NCI-H226 (cell line): ENCODE measurements around the gene PRKCB.

ENCODE experiments used
- DNase-seq: peaks from one replicate; pipeline ENCODE4 v3.0.0-alpha.2; 2015

The PRKCB gene

DNA sequence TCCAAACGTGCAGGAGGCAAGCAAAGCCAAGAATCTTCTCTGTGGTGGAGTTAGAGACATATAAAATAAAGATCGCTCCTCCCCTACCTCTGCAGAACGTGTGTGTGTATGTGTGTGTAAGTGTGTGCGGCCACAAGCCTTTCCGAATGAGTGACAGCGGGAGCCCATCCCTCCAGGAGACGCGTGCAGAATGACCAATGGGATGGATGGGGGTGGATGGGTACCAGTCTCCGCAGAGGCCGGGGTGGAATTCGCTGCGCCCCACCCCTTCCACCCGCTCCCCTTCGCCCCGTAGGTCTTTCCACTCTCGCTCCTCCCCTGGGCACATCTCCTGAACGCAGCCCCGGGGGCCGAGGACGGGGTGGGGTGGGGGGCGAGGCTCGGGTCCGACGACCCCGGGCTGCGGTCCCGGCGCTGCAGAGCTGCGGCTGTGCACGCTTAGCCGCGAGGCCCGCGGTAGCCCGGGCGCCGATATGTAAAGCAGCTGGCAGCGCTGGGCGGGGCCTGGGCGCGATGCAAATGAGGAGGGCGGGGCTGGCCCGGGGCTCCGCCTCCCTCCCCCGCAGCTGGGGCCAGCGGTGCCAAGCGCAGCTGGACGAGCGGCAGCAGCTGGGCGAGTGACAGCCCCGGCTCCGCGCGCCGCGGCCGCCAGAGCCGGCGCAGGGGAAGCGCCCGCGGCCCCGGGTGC lies at the start of gene PRKCB:
PRKCB (plus strand) TSS at position 594 of the 688 bp plus-strand sequence.
- DNase-seq = no peak

DNA sequence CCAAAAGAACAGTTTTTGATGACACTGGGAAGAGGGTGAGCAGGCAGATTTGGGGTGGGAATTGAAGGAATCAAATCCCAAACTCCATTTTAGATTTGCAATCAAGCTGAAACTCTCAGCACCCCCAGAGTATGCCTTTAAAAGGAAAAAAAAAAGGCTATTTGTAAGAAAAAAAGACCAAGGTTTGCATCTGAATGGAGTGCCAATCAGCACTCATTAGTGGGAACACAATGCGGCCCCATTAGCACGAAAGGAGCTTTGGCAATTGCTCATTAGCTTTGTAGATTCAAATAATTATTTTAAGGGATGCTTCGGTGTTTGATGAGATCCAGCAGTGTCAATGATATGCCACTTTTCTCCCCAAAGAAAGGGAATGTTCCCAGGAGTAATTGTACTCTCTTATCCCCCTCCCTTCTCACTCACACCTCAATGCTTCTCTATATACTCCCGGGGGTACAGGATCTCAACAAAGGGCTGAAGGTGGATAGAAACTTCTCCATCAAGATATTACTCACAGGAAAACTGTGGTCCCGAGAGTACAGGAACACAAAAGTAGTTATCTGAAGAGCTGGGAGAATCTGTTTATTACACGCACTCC lies 48.7 kb upstream of the PRKCB start:
- no peak for DNase-seq

DNA sequence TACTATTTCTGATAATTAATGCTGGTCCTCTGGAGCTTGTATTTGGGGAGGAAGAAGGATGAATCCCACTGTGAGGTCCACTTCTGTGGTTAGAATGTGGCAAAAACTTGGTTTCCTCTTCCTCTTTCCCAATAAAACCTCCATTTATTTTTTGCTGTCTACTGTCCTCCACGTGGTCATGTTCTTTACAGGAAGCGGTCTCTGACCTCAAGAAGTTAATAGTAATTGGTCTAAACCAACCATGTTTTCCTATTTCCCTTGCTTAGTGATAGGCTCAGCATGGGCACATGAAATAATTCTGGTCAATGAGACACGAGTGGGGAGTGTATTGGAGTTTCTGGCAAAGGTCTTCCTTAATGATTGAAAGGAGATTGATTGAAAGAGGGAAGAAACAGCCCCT lies 47.1 kb upstream of the PRKCB start:
- no peak for DNase-seq

DNA sequence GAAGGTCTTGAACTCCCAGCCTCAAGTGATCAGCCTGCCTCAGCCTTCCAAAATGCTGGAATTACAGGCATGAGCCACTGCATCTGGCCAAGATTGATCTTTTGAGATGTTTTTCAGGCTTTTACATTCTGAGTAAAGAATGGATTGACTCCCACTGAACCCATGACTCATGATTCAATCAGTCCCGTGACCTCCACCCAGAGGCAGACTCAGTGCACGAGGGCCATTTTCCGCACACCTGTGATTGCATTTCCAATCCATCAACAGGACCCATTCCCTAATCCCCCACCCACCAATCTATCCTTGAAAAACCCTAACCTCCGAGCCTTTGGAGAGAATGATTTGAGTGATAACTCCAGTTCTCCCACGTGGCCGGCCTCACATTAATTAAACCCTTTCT lies 40.4 kb upstream of the PRKCB start:
- DNase-seq = no peak

DNA sequence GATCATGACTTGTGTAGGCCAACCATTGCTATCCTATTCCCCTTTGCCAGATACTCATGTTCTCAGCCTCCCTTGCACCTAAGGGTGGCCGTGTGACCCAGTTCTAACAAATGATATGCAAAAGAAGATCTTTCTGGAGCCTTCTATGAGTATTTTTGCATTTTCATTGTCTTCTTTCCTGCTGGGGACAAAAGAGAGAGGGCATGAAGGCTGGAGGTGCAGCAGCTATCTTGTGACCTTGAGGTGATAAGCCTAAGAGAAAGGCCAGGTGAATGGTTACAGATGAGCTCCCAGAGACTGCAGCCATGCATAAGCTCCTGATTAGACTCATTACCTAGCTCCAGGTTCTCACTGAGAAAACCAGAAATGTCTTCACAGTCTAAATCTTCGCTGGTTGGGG lies 38.8 kb upstream of the PRKCB start:
- DNase-seq = no peak

DNA sequence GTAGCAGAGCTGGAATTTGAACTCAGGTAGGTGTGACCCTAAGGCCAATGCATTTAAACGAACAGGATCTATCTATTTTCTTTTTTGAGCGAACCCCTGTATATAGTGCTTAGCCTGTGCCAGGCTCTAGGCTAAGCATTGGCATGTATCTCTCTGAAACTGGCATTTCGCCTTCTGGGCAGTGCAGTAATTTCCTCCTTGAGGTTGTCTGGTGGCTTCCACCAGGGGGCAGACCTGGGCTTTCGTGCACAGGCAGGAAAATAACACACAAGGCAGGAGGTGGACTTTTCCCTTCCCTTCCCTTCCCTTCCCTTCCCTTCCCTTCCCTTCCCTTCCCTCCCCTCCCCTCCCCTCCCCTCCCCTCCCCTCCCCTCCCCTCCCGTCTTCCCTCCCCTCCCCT lies 34.4 kb upstream of the PRKCB start:
- peak; percentile 47 for DNase-seq

DNA sequence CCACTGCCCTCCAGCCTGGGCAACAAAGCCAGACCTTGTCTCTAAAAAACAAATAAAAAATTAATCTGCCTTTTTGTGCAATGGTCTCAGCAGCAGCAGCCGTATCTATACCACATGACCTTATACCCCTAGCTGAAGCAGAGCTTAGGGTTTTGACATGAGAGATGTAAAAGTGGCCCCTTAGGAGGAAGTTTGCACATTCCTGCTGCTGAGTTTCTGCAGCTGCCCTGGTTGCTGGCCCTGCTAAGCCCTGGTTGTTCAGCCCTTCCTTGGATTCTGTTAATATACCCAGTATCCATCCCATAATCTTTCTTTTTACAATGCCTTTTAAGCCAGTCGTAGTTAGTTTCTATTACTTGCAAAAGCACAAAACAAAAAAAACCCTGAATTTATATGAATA lies 33.0 kb upstream of the PRKCB start:
- DNase-seq = no peak

DNA sequence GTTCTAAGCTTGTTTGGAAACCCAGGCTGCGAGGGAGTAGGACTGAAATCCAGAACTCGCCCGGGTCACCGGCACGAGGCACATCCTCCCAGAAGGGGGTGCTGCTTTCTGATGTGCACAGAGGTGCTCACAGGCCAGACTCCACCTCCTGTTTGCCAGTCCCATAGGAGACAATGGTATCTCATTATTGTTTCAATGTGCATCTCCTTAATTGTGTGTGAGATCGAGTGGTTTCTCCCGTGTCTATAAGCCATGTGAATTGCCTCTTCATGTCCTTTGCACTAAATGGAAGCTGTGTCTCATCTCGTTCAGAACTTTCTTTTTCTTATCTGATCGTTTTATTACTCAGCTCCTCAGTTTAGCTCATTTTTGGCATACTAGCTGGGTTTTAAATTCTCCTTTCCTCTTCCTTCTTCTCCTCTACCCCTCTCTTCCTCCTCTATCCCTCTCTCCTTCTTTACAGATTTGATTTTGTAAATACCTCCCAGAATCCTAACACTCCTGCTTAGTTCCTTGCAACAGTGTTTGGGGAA lies 32.1 kb upstream of the PRKCB start:
- DNase-seq = peak; percentile 15

DNA sequence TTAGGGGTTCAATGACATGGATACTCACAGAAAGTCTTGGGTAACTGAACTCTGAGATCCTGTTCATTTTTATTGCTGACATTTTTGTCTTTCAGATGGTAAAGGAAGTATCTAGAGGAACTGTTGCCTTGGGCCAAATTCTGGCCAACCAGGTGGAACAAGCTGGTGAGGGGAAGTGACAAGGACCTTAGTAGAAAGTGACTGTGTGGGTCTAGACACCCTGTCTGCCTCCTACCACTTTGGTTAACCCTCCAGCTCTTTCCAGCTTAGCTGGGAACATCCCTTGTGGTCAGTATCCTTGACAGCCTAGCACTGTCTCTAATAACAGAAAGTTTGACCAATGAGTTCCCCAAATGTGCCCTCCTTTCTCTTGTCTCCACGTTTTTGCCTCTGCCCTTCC lies 28.8 kb upstream of the PRKCB start:
- DNase-seq = no peak

DNA sequence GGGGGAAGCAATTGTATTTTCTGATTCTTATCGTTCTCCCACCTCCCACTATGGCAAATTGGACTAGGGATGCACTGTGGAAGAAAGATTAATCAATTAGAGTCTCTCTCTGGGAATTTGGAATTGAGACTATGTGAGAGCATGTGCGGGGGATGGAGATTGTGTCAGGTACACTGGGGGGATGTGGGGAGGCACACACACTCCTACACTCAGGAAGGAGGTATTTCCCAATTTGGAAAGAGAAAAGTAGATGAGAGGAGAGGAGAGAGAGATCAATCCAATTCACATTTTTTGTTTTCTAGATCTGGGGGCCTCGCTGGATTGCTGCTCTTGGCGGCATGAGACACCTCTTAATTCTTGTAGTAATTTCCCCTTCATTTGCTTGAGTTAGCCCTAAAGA lies 14.3 kb upstream of the PRKCB start:
- no peak for DNase-seq

DNA sequence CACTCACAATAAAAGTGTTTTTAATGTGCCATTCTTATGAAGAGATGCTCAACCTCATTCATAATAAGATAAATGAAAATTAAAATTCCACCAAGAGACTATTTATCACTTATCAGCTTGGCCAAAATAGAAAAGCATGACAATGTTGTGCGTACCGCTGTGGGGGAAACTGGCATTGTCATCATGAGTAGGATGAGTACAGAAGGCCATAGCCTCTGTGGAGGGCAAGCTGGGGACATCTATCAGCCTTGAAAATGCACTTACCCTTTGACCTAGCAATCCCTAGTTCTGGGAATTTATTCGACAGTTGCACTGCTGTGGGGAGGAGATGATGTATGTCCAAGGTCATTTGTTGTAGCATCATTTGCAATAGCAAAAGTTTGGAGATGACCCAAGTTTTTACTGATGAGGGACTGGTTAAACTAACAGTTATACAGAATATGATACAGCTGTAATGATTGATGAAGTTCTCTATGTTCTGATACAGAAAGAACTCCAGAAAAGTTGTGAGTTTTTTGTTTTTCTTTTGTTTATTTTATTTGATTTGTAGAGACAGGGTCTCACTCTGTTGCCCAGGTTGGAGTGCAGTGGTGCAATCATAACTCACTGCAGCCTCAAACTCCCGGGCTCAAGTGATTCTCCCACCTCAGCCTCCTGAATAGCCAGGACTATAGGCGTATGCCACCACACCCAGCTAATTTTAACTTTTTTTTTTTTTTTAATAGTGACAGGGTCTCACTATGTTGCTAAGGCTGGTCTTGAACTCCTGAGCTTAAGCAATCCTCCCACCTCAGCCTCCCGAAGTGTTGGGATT lies 13.7 kb upstream of the PRKCB start:
- no peak for DNase-seq

DNA sequence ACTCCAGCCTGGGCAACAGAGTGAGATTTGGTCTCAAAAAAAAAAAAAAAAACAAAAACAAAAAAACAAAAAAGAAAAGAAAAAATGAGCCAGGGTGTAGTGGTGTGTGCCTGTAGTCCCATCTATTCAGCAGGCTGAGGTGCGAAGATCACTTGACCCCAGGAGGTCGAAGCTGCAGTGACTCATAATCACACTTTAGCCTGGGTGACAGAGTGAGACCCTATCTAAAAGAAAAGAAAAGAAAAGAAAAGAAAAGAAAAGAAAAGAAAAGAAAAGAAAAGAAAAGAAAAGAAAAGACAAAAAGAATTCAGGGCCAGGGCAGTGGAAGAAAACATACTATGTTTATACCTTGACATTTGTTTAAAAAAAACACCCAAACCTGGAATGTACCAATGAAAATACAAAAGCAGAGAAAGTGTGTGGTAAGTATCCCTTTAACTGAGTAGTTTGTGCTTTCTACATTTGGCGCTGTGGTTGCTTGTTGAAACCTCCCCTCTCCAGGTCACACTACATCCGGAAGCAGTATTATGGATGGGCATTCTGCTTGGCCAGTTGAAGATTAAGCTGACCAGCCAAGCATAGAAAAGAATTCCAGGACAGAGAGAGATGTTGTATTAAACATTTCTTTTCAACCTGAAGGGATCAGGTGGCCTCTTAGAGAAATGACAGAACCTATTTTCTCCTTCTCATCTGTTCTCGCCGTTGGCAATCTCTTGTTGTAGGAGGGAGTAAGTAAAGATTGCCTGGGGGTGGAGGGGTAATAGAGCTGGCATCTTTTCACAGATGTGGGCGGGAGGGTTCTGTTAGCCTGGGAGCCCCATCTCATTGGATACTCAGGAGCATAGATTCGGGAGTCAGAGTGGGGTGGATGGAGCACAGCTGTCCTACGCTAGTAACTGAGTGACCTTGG lies 12.1 kb upstream of the PRKCB start:
- no peak for DNase-seq

DNA sequence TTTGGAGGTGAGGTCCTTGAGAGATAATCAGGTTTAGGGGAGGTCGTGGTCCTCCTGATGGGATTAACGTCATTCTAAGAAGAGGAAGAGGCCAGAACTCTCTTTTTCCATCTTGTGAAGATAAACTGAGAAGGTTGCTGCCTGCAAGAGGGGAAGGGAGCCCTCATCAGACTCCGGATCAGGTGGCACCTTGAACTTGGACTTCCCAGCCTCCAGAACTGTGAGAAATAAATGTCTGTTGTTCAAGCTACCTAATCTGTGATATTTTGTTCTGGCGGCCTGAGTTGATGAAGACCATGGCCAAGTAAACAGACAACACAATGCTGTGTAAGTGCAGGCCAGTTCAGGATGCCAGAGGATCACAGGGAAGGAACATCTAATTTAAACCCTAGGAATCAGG lies 10.9 kb upstream of the PRKCB start:
- no peak for DNase-seq

DNA sequence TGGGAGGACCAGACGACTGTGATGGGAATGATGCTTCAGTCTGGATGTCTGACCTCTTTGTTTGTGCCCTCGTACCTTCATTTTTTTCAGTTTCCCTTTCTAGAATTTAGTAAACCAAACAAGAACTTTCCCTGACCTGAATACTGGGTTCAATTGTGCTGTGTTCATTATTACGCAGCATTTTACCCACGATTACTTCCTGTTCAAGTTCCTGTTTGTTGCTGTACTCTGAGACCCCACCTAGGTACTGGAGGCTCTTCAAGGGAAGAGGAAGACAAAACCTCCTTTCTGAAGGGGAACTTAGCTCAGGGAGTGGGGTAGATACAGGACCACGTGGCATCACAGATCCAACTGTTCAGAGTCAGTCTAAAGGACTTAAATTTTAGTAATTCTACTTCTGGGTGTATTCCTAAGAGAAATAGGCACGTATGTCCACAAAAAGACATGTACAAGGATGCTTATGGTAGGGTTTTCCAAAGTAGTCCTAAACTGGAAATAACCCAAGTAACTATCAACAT lies 9.2 kb upstream of the PRKCB start:
- no peak for DNase-seq

DNA sequence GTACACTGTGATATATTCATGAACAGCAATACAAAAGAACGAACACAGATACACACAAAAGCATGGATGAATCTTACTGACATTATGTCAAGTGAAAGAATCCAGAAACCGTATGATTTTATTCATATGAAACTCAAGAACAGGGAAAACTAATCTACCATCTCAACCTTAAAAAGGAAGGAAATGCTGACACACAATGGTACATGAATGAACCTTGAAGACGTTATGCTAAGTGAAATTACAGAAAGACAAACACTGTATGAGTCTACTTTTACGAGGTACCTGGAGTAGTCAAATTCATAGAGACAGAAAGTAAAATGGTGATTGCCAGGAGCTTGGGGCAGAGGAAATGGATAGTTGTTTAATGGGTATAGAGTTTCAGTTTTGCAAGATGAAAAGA lies 8.7 kb upstream of the PRKCB start:
- no peak for DNase-seq

DNA sequence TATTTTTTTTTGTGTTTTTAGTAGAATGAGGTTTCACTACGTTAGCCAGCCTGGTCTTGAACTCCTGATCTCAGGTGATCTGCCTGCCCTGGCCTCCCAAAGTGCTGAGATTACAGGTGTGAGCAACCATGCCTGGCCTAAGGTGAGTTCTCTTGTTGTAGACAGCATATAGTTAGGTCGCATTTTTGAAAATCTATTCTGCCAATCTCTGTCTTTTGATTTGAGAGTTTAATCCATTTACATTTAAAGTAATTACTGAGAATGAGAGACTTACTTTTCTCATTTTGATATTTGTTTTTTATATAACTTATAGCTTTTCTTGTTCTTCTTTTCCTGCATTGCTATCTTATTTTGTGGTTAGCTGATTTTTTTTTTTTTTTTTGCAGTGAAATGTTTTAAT lies 6.3 kb upstream of the PRKCB start:
- DNase-seq = no peak

DNA sequence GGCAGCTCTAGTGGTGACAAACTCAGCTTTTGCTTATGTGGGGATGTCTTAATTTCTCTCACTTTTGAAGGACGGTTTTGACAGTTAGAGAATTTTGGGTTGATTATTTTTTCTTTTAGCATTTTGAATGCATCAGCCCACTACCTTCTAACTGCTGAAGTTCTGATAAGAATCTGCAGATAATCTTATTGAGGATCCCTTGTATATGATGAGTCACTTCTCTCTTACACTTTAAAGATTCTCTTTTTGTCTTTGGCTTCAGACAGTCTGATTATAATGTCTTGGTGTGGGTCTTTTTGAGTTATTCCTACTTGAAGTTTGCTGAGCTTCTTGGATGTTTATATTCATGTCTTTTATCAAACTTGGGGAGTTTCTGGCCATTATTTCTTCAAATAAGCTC lies 5.5 kb upstream of the PRKCB start:
- DNase-seq = no peak

DNA sequence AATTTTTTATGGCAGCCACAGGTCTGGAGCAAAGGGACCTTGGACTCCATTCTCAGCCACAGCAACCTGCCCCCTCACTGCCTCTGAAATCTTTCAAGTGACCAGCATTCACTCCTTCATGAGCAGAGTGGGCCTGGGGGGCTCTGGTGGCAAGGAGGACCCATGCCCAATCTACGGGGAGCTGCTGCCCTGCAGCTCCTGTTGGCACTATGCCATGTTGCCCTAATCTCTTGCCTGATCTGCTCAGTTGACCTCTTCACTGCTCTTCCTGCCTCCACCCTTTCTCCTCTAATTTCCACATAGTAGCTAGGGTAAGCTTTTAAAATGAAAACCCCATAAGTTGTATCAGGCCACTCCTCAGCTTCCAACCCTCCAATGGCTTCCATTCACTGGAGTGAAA lies 2.9 kb upstream of the PRKCB start:
- DNase-seq = no peak

DNA sequence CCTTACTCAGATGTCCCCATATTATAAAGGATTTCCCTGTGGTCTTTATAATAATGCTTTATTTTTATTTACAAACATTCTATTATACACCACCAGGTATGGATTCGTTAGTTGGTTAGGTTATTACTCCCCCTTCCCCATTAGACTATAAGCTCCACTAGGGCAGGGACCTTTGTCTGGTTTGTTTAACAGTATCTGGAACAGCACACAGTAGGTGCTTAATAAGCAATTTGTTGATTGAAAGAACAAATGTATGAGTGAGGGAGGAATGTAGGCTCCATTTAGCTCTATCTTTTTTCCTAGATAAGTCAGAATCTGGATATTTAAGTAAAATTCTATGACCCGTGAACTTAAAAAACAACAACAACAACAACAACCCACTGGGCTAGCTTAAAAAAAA lies 2.3 kb upstream of the PRKCB start:
- DNase-seq = no peak

DNA sequence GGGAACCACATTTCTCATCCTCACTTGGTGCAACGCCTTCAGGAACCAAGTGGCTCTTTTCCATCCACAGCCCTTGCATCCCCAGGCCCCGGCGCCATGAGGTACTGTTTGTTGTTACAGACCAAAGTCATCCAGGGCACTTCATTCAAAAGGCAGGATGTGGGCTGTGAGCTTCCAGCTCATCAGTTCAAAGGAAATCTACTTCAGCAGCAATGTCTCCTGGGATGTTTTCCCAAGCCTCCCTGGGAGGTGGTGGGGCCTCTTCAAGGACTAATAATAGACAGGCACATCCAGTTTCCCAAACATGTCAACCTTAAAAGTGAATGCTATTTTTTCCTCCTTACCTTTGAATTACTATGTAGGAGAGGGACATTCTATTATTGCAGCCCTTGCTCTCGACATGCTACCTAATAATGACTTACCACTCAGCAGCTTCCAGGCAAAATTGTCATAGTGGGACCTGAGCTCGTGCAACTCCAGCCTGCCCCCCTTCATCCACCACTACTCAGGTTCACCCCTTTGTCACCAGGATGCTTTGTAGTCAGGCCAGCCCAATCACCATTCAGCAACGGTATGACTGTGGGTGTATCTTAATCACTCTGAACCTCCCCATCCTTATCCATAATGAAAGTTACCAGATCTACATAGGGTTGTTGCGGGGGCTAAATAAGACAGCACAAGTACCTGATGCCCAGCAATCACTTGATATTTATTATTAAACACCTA lies 1.7 kb upstream of the PRKCB start:
- no peak for DNase-seq

DNA sequence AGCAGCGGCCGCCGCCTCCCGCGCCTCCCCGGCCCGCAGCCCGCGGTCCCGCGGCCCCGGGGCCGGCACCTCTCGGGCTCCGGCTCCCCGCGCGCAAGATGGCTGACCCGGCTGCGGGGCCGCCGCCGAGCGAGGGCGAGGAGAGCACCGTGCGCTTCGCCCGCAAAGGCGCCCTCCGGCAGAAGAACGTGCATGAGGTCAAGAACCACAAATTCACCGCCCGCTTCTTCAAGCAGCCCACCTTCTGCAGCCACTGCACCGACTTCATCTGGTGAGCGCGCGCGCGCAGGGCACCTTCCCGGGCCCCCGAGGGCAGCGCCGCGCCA lies 258 bp downstream of the PRKCB start:
- DNase-seq = no peak
